H54 (cell line): ENCODE data around the gene SPOCK3.

Experiments
- DNase-seq: peaks from one replicate; pipeline ENCODE4 v3.0.0; 2011; ENCODE audit warnings: low spot score, mixed read lengths; ENCODE audit not compliant: insufficient read length
- FAIRE-seq: peaks from 3 replicates; lab custom pipeline; 2011; peaks lifted over from hg19 to GRCh38; lab: Jason Lieb, UNC
- POLR2A ChIP-seq: IDR thresholded peaks from 2 replicates; pipeline ENCODE4 v1.6.1; 2011; ENCODE audit warnings: low read depth, mild to moderate bottlenecking, low read length

SPOCK3 gene

GRCh38 chr4:167049257-167049656 is 185.0 kb downstream of the SPOCK3 start:
- DNase-seq (no peak), FAIRE-seq (no peak)
- no peak for TF ChIP-seq POLR2A

GRCh38 chr4:167041524-167041923 is 192.8 kb downstream of the SPOCK3 start:
- FAIRE-seq (no peak), DNase-seq (no peak)
- TF ChIP-seq POLR2A: no peak

GRCh38 chr4:167035390-167035789 is 198.9 kb downstream of the SPOCK3 start:
- TF ChIP-seq POLR2A: no peak
- FAIRE-seq (no peak), DNase-seq (no peak)

- no peak for FAIRE-seq
Measured at GRCh38 chr4:167034983-167035382, 199.3 kb downstream of the SPOCK3 start.

DNA sequence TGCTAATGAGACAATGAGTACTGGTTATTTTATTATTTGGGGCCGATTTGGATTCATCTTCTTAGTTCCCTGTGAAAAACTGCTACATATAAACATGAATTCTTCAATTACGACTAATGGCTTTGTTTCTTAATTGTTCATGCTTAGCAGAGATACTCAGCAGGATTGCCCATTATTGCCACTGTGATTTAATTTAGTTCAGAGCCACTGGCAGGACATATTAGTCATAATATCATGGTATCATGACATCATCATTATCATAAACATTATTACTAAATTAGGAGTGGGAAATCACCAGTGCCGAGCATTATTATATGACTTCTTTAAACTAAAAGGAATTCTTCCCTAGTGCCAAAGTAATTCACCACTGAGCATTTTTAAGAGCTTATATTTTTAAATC is 201.4 kb downstream of the SPOCK3 start:
- FAIRE-seq (no peak), DNase-seq (no peak)

More at GRCh38 chr4:167034983-167035382, 199.3 kb downstream of the SPOCK3 start:
- no peak for DNase-seq
- TF ChIP-seq POLR2A: no peak

GRCh38 chr4:167031534-167032156 is 202.6 kb downstream of the SPOCK3 start:
- no peak for DNase-seq
- TF ChIP-seq POLR2A: no peak
- FAIRE-seq: no peak

More for the DNA sequence above, 201.4 kb downstream of the SPOCK3 start:
- TF ChIP-seq POLR2A: no peak

- no peak for TF ChIP-seq POLR2A
- no peak for DNase-seq
- FAIRE-seq: no peak
Measured at GRCh38 chr4:167028976-167029375, 205.3 kb downstream of the SPOCK3 start.

- TF ChIP-seq POLR2A: no peak
- FAIRE-seq (no peak), DNase-seq (no peak)
Measured at GRCh38 chr4:167025670-167026069, 208.6 kb downstream of the SPOCK3 start.

GRCh38 chr4:167023364-167023925 is 210.8 kb downstream of the SPOCK3 start:
- no peak for FAIRE-seq
- no peak for DNase-seq
- no peak for TF ChIP-seq POLR2A

DNA sequence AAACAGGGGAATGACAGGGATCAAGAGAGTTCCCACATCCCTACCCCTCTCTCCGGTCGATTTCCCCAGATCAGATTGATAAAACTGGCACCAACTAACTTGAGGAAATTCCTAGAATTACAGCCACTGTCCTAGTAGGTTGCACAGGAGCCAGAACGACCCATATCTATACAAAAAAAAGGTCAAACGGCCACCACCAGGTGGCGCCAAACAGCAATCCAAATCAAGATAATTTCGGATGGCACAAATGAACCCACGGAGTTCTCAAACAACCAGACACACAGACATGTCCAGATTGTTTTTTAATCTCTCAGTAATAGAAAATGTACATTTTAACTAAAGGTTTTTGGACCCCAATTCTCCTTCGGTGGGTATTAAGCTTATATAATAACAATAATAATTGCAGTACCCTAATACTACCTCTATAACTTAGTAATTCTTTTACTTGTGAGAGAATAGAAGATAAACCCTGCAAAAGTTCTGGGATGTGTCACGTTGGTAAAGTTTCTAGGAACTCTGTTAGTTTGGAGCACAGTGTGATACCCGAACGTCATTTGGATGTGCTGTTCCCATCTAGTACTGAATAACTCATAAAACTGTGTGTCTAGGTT is 212.6 kb downstream of the SPOCK3 start:
- TF ChIP-seq POLR2A: no peak
- DNase-seq (no peak), FAIRE-seq (peak; percentile 89)

GRCh38 chr4:167020410-167020809 is 213.9 kb downstream of the SPOCK3 start:
- DNase-seq: no peak

GRCh38 chr4:167014944-167015343 is 219.3 kb downstream of the SPOCK3 start:
- no peak for TF ChIP-seq POLR2A
- DNase-seq: no peak
- FAIRE-seq: no peak

More at GRCh38 chr4:167020410-167020809, 213.9 kb downstream of the SPOCK3 start:
- no peak for TF ChIP-seq POLR2A
- no peak for FAIRE-seq

DNA sequence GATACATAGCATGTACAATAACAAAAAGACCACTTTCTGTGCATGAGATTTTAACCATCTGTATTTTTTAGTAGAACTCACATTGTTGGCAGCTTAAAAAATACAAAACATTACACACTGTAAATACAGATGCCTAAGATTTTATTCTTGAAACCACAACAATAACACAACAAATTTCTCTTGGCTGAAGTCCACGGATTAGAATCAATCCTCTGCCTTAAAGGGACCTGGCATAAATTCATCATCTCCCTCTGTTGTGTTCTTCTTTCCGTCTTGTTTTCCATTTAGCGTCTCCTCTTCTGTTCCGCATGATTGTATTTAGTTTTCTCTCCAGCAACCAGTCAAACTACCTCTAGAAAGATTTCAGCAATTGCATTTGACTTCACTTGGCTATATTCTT is 231.0 kb downstream of the SPOCK3 start:
- DNase-seq: no peak
- FAIRE-seq: no peak
- TF ChIP-seq POLR2A: no peak

- TF ChIP-seq POLR2A: no peak
- no peak for FAIRE-seq
- peak; percentile 2 for DNase-seq
Measured at GRCh38 chr4:167000141-167000852, 234.0 kb downstream of the SPOCK3 start.
